K562 (cell line): ENCODE measurements around the gene COQ8B. TPM values are rescaled to one million over a fixed set of nuclear protein-coding genes. Genes with fewer than 3 reads are reported as not detected.

Source experiments
- BCOR ChIP-seq: fragments of 450-650 bp; IDR thresholded peaks from 2 replicates; pipeline ENCODE4 v1.6.1; 2016
- HMG20A ChIP-seq: fragments of 450-650 bp; formaldehyde crosslinking; conservative IDR thresholded peaks from 2 replicates; pipeline ENCODE4 v1.4.0; 2020; ENCODE audit warnings: mild to moderate bottlenecking, mixed read lengths
- NR3C1 ChIP-seq: sonication (generic); formaldehyde crosslinking; IDR thresholded peaks from 2 replicates; pipeline ENCODE4 v1.8.1; 2022; ENCODE audit warnings: missing genetic modification reagents
- SREBF2 ChIP-seq: sonication (generic); formaldehyde crosslinking; IDR thresholded peaks from 2 replicates; pipeline ENCODE4 v1.4.0; 2020; ENCODE audit warnings: mild to moderate bottlenecking, missing genetic modification reagents
- ZBTB1 ChIP-seq: sonication (generic); formaldehyde crosslinking; IDR thresholded peaks from 2 replicates; pipeline ENCODE4 v1.8.1; 2023; ENCODE audit warnings: missing genetic modification reagents, low read depth, mild to moderate bottlenecking, borderline replicate concordance
- ZBTB43 ChIP-seq: sonication (generic); formaldehyde crosslinking; IDR thresholded peaks from 2 replicates; pipeline ENCODE4 v1.8.0; 2023; ENCODE audit warnings: mild to moderate bottlenecking, missing genetic modification reagents
- polyA plus RNA-seq, 8 experiments: library from polyadenylated mRNA; depleted of rRNA in 4 of 8; stranded (reverse) in 5 of 8; unstranded in 3 of 8; fragments of >200 nt; fragmentation: Nextera tagmentation in 2 of 8; fragmentation: Illumina TruSeq in 1 of 8; extraction: Ambion mirVana in 2 of 8; extraction: Trizol in 1 of 8; gene quantifications; 2 replicates each; pipeline versions ENCODE4 v1.2.1 to v1.2.3, GENCODE V29; 2011 to 2014; ENCODE audit warnings: inconsistent platforms in 1 of 8, missing spikeins in 1 of 8
- total RNA-seq, 7 experiments: library from RNA; depleted of rRNA in 6 of 7; stranded (reverse); fragments of >200 nt in 6 of 7; fragmentation: Illumina TruSeq in 2 of 7; extraction: Trizol in 2 of 7; gene quantifications; 2 replicates each; pipeline versions ENCODE4 v1.2.1 to v1.2.3, GENCODE V29; 2011 to 2021; ENCODE audit warnings: low replicate concordance in 1 of 7
- TF ChIP-seq, protein P1 (sequence below): fragments of 450-650 bp; conservative IDR thresholded peaks from 2 replicates; pipeline ENCODE4 v1.6.1; 2016; ENCODE audit warnings: missing genetic modification characterization, low read depth, mild to moderate bottlenecking, control low read depth, missing compliant biosample characterization

The COQ8B gene
- total and polyA plus RNA-seq, 9 of the 15 experiments (the other 6 are each of a cell fraction or from before 2014, with no cell fraction given), result 0.41 to 32.3 (median 12.9) TPM

- TF ChIP-seq SREBF2 (CRISPR knock-in tag) (no peak), NR3C1 (CRISPR knock-in tag) (no peak), ZBTB43 (CRISPR knock-in tag) (no peak), ZBTB1 (CRISPR knock-in tag) (no peak), BCOR (peak; percentile 88), HMG20A (CRISPR knock-in tag) (no peak)
- TF ChIP-seq, protein P1, sequence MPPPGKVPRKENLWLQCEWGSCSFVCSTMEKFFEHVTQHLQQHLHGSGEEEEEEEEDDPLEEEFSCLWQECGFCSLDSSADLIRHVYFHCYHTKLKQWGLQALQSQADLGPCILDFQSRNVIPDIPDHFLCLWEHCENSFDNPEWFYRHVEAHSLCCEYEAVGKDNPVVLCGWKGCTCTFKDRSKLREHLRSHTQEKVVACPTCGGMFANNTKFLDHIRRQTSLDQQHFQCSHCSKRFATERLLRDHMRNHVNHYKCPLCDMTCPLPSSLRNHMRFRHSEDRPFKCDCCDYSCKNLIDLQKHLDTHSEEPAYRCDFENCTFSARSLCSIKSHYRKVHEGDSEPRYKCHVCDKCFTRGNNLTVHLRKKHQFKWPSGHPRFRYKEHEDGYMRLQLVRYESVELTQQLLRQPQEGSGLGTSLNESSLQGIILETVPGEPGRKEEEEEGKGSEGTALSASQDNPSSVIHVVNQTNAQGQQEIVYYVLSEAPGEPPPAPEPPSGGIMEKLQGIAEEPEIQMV (tag), result no peak
Measured at GRCh38 chr19:40704491-40705361, 12.0 kb downstream of the COQ8B start (continued).
